Spleen (tissue), 11 donors: Measurements from ENCODE around the gene UNC13B. TPM values are rescaled to one million over a fixed set of nuclear protein-coding genes. Genes with fewer than 3 reads are reported as not detected.

ENCODE experiments used
- DNase-seq: peaks from one replicate; pipeline ENCODE4 v3.0.0-alpha.2; 2020
- H3K27ac ChIP-seq, 8 donors: fragments of 200-600 bp; sonication (generic) in 7 of 8; 1 replicate in 4 of 8; 2 replicates in 4 of 8; pipeline versions ENCODE4 v1.5.0 to v1.8.0; 2016 to 2021; ENCODE audit warnings: inconsistent platforms in 4 of 8, mild to moderate bottlenecking in 4 of 8, moderate library complexity in 1 of 8
- H3K27me3 ChIP-seq, 7 donors: fragments of 200-600 bp; sonication (generic) in 6 of 7; replicated peaks in 1 of 7; 1 replicate in 4 of 7; 2 replicates in 3 of 7; pipeline versions ENCODE4 v1.5.0 to v1.8.0; 2016 to 2021; ENCODE audit warnings: inconsistent platforms in 3 of 7, mild to moderate bottlenecking in 1 of 7
- H3K36me3 ChIP-seq, 6 donors: fragments of 200-600 bp; sonication (generic) in 5 of 6; 1 replicate in 4 of 6; 2 replicates in 2 of 6; pipeline versions ENCODE4 v1.5.0 to v1.8.0; 2016 to 2021; ENCODE audit warnings: inconsistent platforms in 2 of 6
- H3K4me1 ChIP-seq, 6 donors: fragments of 200-600 bp; sonication (generic) in 5 of 6; 1 replicate in 3 of 6; 2 replicates in 3 of 6; pipeline versions ENCODE4 v1.5.0 to v1.8.0; 2016 to 2021; ENCODE audit warnings: inconsistent platforms in 3 of 6
- H3K4me3 ChIP-seq, 8 donors: fragments of 200-600 bp; sonication (generic) in 7 of 8; 1 replicate in 4 of 8; 2 replicates in 4 of 8; pipeline versions ENCODE4 v1.5.0 to v1.8.0; 2016 to 2021; ENCODE audit warnings: inconsistent platforms in 4 of 8, mild to moderate bottlenecking in 4 of 8, moderate library complexity in 2 of 8
- H3K9me3 ChIP-seq, 8 donors: fragments of 200-600 bp; sonication (generic) in 7 of 8; 1 replicate in 4 of 8; 2 replicates in 4 of 8; pipeline versions ENCODE4 v1.5.0 to v1.8.0; 2016 to 2021; ENCODE audit warnings: inconsistent platforms in 4 of 8
- CTCF ChIP-seq, 11 experiments: fragments of 200-600 bp in 7 of 11; fragments of 450-650 bp in 4 of 11; sonication (generic) in 4 of 11; IDR thresholded peaks in 8 of 11; conservative IDR thresholded peaks in 3 of 11; 1 replicate in 7 of 11; 2 replicates in 4 of 11; pipeline versions ENCODE4 v1.4.0 to v1.8.0; 2016 to 2021; ENCODE audit warnings: antibody characterized with exemption in 11 of 11, inconsistent platforms in 4 of 11, mild to moderate bottlenecking in 1 of 11
- POLR2A ChIP-seq, 3 donors: fragments of 450-650 bp; IDR thresholded peaks; one replicate each; pipeline ENCODE4 v1.5.1; 2017; ENCODE audit warnings: antibody characterized with exemption in 3 of 3, mild to moderate bottlenecking in 1 of 3
- POLR2AphosphoS5 ChIP-seq, 3 donors: sonication (generic); formaldehyde crosslinking; IDR thresholded peaks; one replicate each; pipeline ENCODE4 v1.5.1; 2017; ENCODE audit warnings: antibody characterized with exemption in 3 of 3
- WGBS, 5 donors: extraction: QIAGEN DNeasy Blood & Tissue Kit in 3 of 5; methylation state at CpG; one replicate each; pipeline versions ENCODE4 v1.1.5 to v1.1.7; 2013 to 2018; 5-methylcytosine and 5-hydroxymethylcytosine counted together
- intact Hi-C: fragments of 100-400 bp; cut with DNase I; formaldehyde crosslinking; loops from one replicate; pipeline ENCODE4 v1.15.0; 2023; ENCODE audit warnings: low total_unique reads
- polyA plus RNA-seq, 3 donors: library from polyadenylated mRNA; stranded (reverse); fragments of 200-250 nt; gene quantifications; one replicate each; pipeline ENCODE4 v1.2.1, GENCODE V29; 2013
- total RNA-seq, 7 donors: library from RNA; depleted of rRNA in 3 of 7; stranded (reverse); fragments of >200 nt in 3 of 7; fragmentation: NEBNext Ultra II Directional in 4 of 7; extraction: Animal tissue kit (Norgen Biotek cat#: 25700) in 4 of 7; gene quantifications; one replicate each; pipeline versions ENCODE4 v1.1.0 to v1.2.1, GENCODE V29; 2016 to 2021
- donor health status: healthy with polysubstance abuse.
- donor health status: DM: no; HTN: no; CAD: no; lungs with moderate emphysema.
- donor health status: DM: no; HTN: no; CAD: no.
- donor health status: Bipolar disorder and iron deficiency.
- donor health status: healthy.
- donor health status: DM: no; HTN: no; CAD: no.
- donor health status: DM: yes; HTN: yes; CAD: no.

The UNC13B gene
- total and polyA plus RNA-seq, 10 donors, result 2.4 to 18.7 (median 12.1) TPM

- no peaks in the 10 kb centered on the region for H3K36me3 ChIP-seq
- no peak for DNase-seq
- no peak overlapping the region for H3K4me3 ChIP-seq
- TF ChIP-seq POLR2AphosphoS5 (IDR thresholded peaks at IDR 0.05), result no peak
- 90 to 95% (median 93%) methylated on average over 6 of the region's 6 CpGs for WGBS, 5 donors
- peaks cover 0 to 4% (median 0%) of the 10 kb centered on the region in 6 donors for H3K4me1 ChIP-seq
- H3K27me3 ChIP-seq, result no peaks in the 10 kb centered on the region
- H3K9me3 ChIP-seq, result no peaks in the 10 kb centered on the region
- intact Hi-C loops, result loop anchor here (10.0 kb wide), 1 partner anchor 86 kb away; no protein-coding TSS in a partner anchor
- H3K27ac ChIP-seq, result no peak overlapping the region
These were observed 7.2 kb downstream of the UNC13B start for GRCh38 chr9:35168963-35169362.

GRCh38 chr9:35172878-35173277, 11.1 kb downstream of the UNC13B start:
- H3K27me3 ChIP-seq, result no peaks in the 10 kb centered on the region
- H3K27ac ChIP-seq, result no peak overlapping the region
- H3K4me1 ChIP-seq, result peaks cover 0 to 4% (median 0%) of the 10 kb centered on the region in 6 donors
- 45 to 50% (median 47%) methylated on average over 2 of the region's 2 CpGs for WGBS, 5 donors
- H3K9me3 ChIP-seq, result no peaks in the 10 kb centered on the region
- no peak for DNase-seq
- TF ChIP-seq CTCF (IDR thresholded peaks at IDR 0.05 in 8 of 11, conservative IDR thresholded peaks at IDR 0.05 in 3 of 11) (no peak), POLR2A (IDR thresholded peaks at IDR 0.05) (no peak), POLR2AphosphoS5 (IDR thresholded peaks at IDR 0.05) (no peak)
- no peaks in the 10 kb centered on the region for H3K36me3 ChIP-seq
- intact Hi-C loops, result no loop called here
- no peak overlapping the region for H3K4me3 ChIP-seq

- TF ChIP-seq CTCF (IDR thresholded peaks at IDR 0.05 in 8 of 11, conservative IDR thresholded peaks at IDR 0.05 in 3 of 11) (no peak), POLR2A (IDR thresholded peaks at IDR 0.05) (no peak), POLR2AphosphoS5 (IDR thresholded peaks at IDR 0.05) (no peak)
- no peaks in the 10 kb centered on the region for H3K27me3 ChIP-seq
- H3K36me3 ChIP-seq, result no peaks in the 10 kb centered on the region
- H3K27ac ChIP-seq, result no peak overlapping the region
- peaks cover 0 to 10% (median 0%) of the 10 kb centered on the region in 8 donors for H3K9me3 ChIP-seq
- no peak for DNase-seq
- peaks cover 0 to 4% (median 0%) of the 10 kb centered on the region in 6 donors for H3K4me1 ChIP-seq
- intact Hi-C loops, result no loop called here
- H3K4me3 ChIP-seq, result no peak overlapping the region
These were observed 15.7 kb downstream of the UNC13B start for GRCh38 chr9:35177520-35177919.

GRCh38 chr9:35179347-35180280, 17.8 kb downstream of the UNC13B start:
- Histone ChIP-seq H3K4me3 (no peak overlapping the region), H3K27ac (no peak overlapping the region), H3K9me3 (peaks cover 0 to 22% (median 3%) of the 10 kb centered on the region in 8 donors), H3K4me1 (no peaks in the 10 kb centered on the region), H3K27me3 (no peaks in the 10 kb centered on the region), H3K36me3 (no peaks in the 10 kb centered on the region)
- 79 to 92% (median 87%) methylated on average over 4 of the region's 4 CpGs for WGBS, 5 donors
- DNase-seq, result no peak
- TF ChIP-seq POLR2A (IDR thresholded peaks at IDR 0.05) (no peak), POLR2AphosphoS5 (IDR thresholded peaks at IDR 0.05) (no peak), CTCF (IDR thresholded peaks at IDR 0.05 in 8 of 11, conservative IDR thresholded peaks at IDR 0.05 in 3 of 11) (no peak)
- intact Hi-C loops, result no loop called here
